HEK293 (cell line): Measurements from ENCODE around the gene CAPN5.

Experiments used
- CTCF ChIP-seq: fragments of 450-650 bp; formaldehyde crosslinking; IDR thresholded peaks from 2 replicates; pipeline ENCODE4 v1.5.1; 2016; ENCODE audit warnings: missing biosample characterization, missing genetic modification characterization
- ZNF341 ChIP-seq: fragments of 450-650 bp; formaldehyde crosslinking; IDR thresholded peaks from 2 replicates; pipeline ENCODE4; 2016; ENCODE audit warnings: low read depth, missing biosample characterization, missing genetic modification characterization
- ZNF792 ChIP-seq: fragments of 450-650 bp; formaldehyde crosslinking; IDR thresholded peaks from 2 replicates; pipeline ENCODE4 v1.5.1; 2016; ENCODE audit warnings: missing biosample characterization, missing genetic modification characterization

DNA sequence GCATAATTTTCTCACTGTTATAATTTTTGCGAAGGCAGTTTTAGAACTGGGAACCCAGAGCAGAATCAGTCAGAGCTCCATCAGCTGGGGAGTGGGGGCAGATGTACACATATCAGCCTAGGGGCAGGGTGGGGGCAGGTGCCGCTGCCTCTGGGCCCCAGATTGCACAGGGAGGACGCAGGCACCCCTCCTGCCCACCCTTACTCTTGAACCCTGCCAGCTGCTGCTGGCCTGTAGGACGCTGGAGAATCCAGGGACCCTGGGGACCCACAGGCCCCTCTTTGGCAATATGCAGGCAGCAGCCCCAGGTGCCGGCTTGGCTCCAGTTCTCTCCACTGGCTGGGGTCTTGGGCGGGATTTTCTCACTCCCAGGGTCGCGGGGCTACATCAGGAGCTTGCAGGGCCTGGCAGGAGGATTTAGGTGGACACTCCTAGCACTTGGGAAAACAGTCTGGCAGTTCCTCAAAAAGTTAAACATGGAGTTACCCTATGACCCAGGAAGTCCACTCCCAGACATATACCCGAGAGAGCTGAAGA, 8.8 kb upstream of the CAPN5 start:
- no peak for TF ChIP-seq CTCF
- TF ChIP-seq ZNF792 (tag by site-specific recombination), result no peak
- no peak for TF ChIP-seq ZNF341 (tag by site-specific recombination)
